Keratinocyte (primary cell): ENCODE data around the gene CRP. TPM values are rescaled to one million over a fixed set of nuclear protein-coding genes. Genes with fewer than 3 reads are reported as not detected.

ENCODE experiments used
- DNase-seq: peaks from one replicate; pipeline ENCODE4 v3.0.0-alpha.2; 2011; ENCODE audit warnings: low read depth, missing footprints, low spot score
- FAIRE-seq: peaks from 2 replicates; lab custom pipeline; 2011; peaks lifted over from hg19 to GRCh38; lab: Jason Lieb, UNC
- H2AFZ ChIP-seq: 2 replicates; pipeline ENCODE4 v1.6.0; 2012; ENCODE audit warnings: low read length, control low read depth, inconsistent platforms; ENCODE audit not compliant: control insufficient read depth
- H3K27ac ChIP-seq: 2 replicates; pipeline ENCODE4 v1.5.1; 2011; ENCODE audit warnings: low read length; ENCODE audit not compliant: control insufficient read depth, insufficient read depth
- H3K27me3 ChIP-seq: 3 replicates; pipeline ENCODE4 v1.6.0; 2011; ENCODE audit warnings: low read length; ENCODE audit not compliant: control insufficient read depth, insufficient read depth; ENCODE audit errors: extremely low read depth
- H3K36me3 ChIP-seq, 2 experiments: 2 replicates in 1 of 2; 3 replicates in 1 of 2; pipeline ENCODE4 v1.5.1; 2011; ENCODE audit warnings: low read length in 2 of 2, mild to moderate bottlenecking in 1 of 2; ENCODE audit not compliant: control insufficient read depth in 2 of 2, insufficient read depth in 2 of 2; ENCODE audit errors: extremely low read depth in 1 of 2
- H3K4me1 ChIP-seq: 3 replicates; pipeline ENCODE4 v1.5.1; 2011; ENCODE audit warnings: low read length; ENCODE audit not compliant: control insufficient read depth, insufficient read depth; ENCODE audit errors: extremely low read depth
- H3K4me2 ChIP-seq: 3 replicates; pipeline ENCODE4 v1.6.0; 2011; ENCODE audit warnings: low read depth, low read length; ENCODE audit not compliant: control insufficient read depth, insufficient read depth; ENCODE audit errors: extremely low read depth
- H3K4me3 ChIP-seq, 3 experiments: fragments of 200-600 bp in 1 of 3; sonication (generic) in 1 of 3; 2 replicates in 2 of 3; 3 replicates in 1 of 3; pipeline ENCODE4 v1.5.1; 2011 to 2016; ENCODE audit warnings: low read length in 3 of 3, mild to moderate bottlenecking in 3 of 3, control low read depth in 2 of 3, inconsistent platforms in 1 of 3, low read depth in 1 of 3, mixed read lengths in 1 of 3, mixed run types in 1 of 3, moderate library complexity in 1 of 3; ENCODE audit not compliant: control insufficient read depth in 2 of 3, insufficient read depth in 2 of 3; ENCODE audit errors: extremely low read depth in 1 of 3
- H3K79me2 ChIP-seq: 2 replicates; pipeline ENCODE4 v1.6.0; 2012; ENCODE audit warnings: low read length; ENCODE audit not compliant: control insufficient read depth, insufficient read depth
- H3K9ac ChIP-seq: 3 replicates; pipeline ENCODE4 v1.6.0; 2011; ENCODE audit warnings: low read length; ENCODE audit not compliant: control insufficient read depth, insufficient read depth; ENCODE audit errors: extremely low read depth
- H3K9me1 ChIP-seq: 3 replicates; pipeline ENCODE4 v1.6.0; 2011; ENCODE audit warnings: low read length; ENCODE audit not compliant: control insufficient read depth, insufficient read depth; ENCODE audit errors: extremely low read depth
- H3K9me3 ChIP-seq: 2 replicates; pipeline ENCODE4 v1.5.1; 2012; ENCODE audit warnings: low read depth, low read length; ENCODE audit not compliant: control insufficient read depth
- H4K20me1 ChIP-seq: 3 replicates; pipeline ENCODE4 v1.6.0; 2011; ENCODE audit warnings: low read length; ENCODE audit not compliant: control insufficient read depth, insufficient read depth; ENCODE audit errors: extremely low read depth
- EZH2 ChIP-seq: IDR thresholded peaks from one replicate; pipeline ENCODE4 v1.6.1; 2012; ENCODE audit warnings: inconsistent platforms, mild to moderate bottlenecking, low read length, moderate library complexity
- dilution Hi-C: fragments of 300-500 bp; cut with MboI; formaldehyde crosslinking; loops from one replicate; pipeline ENCODE4 v1.7.0; 2020; ENCODE audit warnings: low sequenced_read_pairs; ENCODE audit not compliant: extremely low pct_ligation_motif_present
- polyA plus RNA-seq, 5 experiments: library from polyadenylated mRNA; depleted of rRNA in 3 of 5; stranded (reverse) in 3 of 5; stranded (forward) in 1 of 5; unstranded in 1 of 5; fragments of >200 nt; gene quantifications; 1 replicate in 1 of 5; 2 replicates in 3 of 5; 3 replicates in 1 of 5; pipeline versions ENCODE4 v1.2.1 to v1.2.3, GENCODE V29; 2011 to 2012; ENCODE audit warnings: missing spikeins in 2 of 5, low read depth in 1 of 5, low replicate concordance in 1 of 5
- TF ChIP-seq, protein P1 (sequence below), 3 experiments: IDR thresholded peaks in 1 of 3; conservative IDR thresholded peaks in 1 of 3; optimal IDR thresholded peaks in 1 of 3; 2 replicates in 2 of 3; 3 replicates in 1 of 3; pipeline versions ENCODE3 to v1.5.1; 2011; ENCODE audit warnings: low read length in 3 of 3, mild to moderate bottlenecking in 3 of 3, moderate library complexity in 2 of 3, control low read depth in 1 of 3, inconsistent platforms in 1 of 3; ENCODE audit not compliant: insufficient read depth in 2 of 3; ENCODE audit errors: extremely low read depth in 1 of 3

The CRP gene
- polyA plus RNA-seq, 1 donor (not counting 4 experiments of a cell fraction or from before 2014, with no cell fraction given): not detected

DNA sequence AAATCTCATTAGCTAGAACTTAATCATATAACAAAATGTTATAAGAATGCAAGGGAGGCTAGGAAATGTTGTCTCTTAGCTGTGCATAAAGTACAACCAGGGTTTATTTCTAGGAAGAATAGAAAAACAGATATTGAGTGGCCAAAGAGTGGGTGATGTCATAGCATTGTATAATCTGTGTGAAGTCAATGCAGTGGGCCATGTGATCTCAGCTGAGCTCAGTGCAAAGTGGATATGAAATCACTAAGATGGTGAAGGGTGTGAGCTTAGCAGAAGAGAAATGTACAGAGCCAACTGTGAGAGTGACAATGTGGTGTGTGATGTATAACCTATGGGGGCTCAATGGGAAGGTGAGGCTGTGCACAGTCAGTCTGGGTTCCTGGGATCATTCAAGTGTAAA lies 36.6 kb upstream of the CRP start:
- H3K4me3 ChIP-seq: no peak overlapping the region
- no peak overlapping the region for H3K27ac ChIP-seq
- H3K27me3 ChIP-seq: no peaks in the 10 kb centered on the region
- no peak overlapping the region for H3K4me2 ChIP-seq
- H4K20me1 ChIP-seq: no peaks in the 10 kb centered on the region
- no peak overlapping the region for H3K9ac ChIP-seq
- H3K79me2 ChIP-seq: no peaks in the 10 kb centered on the region
- no peaks in the 10 kb centered on the region for H3K9me3 ChIP-seq
- FAIRE-seq (no peak), DNase-seq (no peak)
- no peak overlapping the region for H2AFZ ChIP-seq
- no peaks in the 10 kb centered on the region for H3K4me1 ChIP-seq
- TF ChIP-seq EZH2: no peak
- TF ChIP-seq, protein P1, sequence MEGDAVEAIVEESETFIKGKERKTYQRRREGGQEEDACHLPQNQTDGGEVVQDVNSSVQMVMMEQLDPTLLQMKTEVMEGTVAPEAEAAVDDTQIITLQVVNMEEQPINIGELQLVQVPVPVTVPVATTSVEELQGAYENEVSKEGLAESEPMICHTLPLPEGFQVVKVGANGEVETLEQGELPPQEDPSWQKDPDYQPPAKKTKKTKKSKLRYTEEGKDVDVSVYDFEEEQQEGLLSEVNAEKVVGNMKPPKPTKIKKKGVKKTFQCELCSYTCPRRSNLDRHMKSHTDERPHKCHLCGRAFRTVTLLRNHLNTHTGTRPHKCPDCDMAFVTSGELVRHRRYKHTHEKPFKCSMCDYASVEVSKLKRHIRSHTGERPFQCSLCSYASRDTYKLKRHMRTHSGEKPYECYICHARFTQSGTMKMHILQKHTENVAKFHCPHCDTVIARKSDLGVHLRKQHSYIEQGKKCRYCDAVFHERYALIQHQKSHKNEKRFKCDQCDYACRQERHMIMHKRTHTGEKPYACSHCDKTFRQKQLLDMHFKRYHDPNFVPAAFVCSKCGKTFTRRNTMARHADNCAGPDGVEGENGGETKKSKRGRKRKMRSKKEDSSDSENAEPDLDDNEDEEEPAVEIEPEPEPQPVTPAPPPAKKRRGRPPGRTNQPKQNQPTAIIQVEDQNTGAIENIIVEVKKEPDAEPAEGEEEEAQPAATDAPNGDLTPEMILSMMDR (optimal IDR thresholded peaks at IDR 0.05 in 1 of 3, IDR thresholded peaks at IDR 0.05 in 1 of 3, conservative IDR thresholded peaks at IDR 0.05 in 1 of 3; ENCODE audit: extremely low read depth in 1 of 3, insufficient read depth in 2 of 3, low read length in 3 of 3): no peak
- dilution Hi-C loops: no loop called here
- H3K36me3 ChIP-seq: no peaks in the 10 kb centered on the region
- no peaks in the 10 kb centered on the region for H3K9me1 ChIP-seq

DNA sequence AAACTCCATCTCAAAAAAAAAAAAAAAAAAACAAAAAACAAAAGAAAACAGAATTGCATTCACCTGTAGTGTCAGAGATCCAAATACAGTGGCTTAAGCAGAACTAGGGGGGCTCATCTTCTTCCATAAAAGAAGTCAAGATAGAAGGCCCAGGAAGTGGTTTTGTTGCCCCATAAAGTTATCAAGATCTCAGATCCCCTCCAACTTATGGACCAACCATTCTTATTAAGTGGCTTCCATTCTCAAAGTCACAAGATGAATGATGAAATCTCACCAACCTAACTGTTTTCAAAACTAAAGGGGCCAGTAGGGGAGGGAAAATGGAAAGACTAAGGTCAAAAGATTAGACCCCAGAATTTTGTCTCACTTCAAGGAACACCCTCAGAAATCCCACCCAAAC lies 36.2 kb upstream of the CRP start:
- no peaks in the 10 kb centered on the region for H3K79me2 ChIP-seq
- H4K20me1 ChIP-seq: no peaks in the 10 kb centered on the region
- no peaks in the 10 kb centered on the region for H3K9me1 ChIP-seq
- no peak overlapping the region for H3K4me2 ChIP-seq
- no peak for DNase-seq
- H2AFZ ChIP-seq: no peak overlapping the region
- no peaks in the 10 kb centered on the region for H3K9me3 ChIP-seq
- H3K4me1 ChIP-seq: no peaks in the 10 kb centered on the region
- no peaks in the 10 kb centered on the region for H3K27me3 ChIP-seq
- TF ChIP-seq EZH2: no peak
- TF ChIP-seq, protein P1 (optimal IDR thresholded peaks at IDR 0.05 in 1 of 3, IDR thresholded peaks at IDR 0.05 in 1 of 3, conservative IDR thresholded peaks at IDR 0.05 in 1 of 3; ENCODE audit: extremely low read depth in 1 of 3, insufficient read depth in 2 of 3, low read length in 3 of 3): no peak
- no peaks in the 10 kb centered on the region for H3K36me3 ChIP-seq
- FAIRE-seq: no peak
- no peak overlapping the region for H3K27ac ChIP-seq
- dilution Hi-C loops: no loop called here
- no peak overlapping the region for H3K4me3 ChIP-seq
- no peak overlapping the region for H3K9ac ChIP-seq
